ENCODE measurements around the gene CTU2.

DNA sequence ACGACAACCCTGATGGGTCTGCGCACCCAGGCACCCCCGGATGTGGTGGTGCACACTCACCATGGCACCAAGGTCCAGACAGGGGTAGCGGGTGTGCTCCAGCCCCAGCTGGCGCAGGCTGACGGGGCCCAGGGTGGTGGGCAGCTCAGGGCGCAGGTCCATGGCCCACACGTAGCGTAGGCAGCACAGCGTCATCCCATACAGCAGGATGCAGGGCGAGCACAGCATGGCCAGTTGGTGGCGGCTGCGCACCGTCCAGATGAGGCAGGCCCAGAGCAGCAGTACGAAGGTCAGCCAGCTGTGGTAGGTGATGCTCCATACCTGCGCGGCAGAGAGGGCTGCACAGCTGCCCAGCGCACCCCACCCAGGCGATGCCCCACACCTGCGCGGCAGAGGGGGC is 29.8 kb downstream of the CTU2 start:
- TF ChIP-seq, protein P1, sequence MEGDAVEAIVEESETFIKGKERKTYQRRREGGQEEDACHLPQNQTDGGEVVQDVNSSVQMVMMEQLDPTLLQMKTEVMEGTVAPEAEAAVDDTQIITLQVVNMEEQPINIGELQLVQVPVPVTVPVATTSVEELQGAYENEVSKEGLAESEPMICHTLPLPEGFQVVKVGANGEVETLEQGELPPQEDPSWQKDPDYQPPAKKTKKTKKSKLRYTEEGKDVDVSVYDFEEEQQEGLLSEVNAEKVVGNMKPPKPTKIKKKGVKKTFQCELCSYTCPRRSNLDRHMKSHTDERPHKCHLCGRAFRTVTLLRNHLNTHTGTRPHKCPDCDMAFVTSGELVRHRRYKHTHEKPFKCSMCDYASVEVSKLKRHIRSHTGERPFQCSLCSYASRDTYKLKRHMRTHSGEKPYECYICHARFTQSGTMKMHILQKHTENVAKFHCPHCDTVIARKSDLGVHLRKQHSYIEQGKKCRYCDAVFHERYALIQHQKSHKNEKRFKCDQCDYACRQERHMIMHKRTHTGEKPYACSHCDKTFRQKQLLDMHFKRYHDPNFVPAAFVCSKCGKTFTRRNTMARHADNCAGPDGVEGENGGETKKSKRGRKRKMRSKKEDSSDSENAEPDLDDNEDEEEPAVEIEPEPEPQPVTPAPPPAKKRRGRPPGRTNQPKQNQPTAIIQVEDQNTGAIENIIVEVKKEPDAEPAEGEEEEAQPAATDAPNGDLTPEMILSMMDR (conservative IDR thresholded peaks at IDR 0.05 in 1 of 2, IDR thresholded peaks at IDR 0.05 in 1 of 2; ENCODE audit: low read depth in 1 of 2, low read length in 2 of 2): no peak
- no peak for TF ChIP-seq EZH2 (IDR thresholded peaks at IDR 0.05; ENCODE audit: low read length, missing control alignments)

Data from fibroblast of lung (primary cell).